Peyer's patch (tissue), 4 donors: ENCODE results near the gene CDK5RAP1. TPM values are rescaled to one million over a fixed set of nuclear protein-coding genes. Genes with fewer than 3 reads are reported as not detected.

ENCODE experiments used
- DNase-seq, 3 donors: peaks; one replicate each; pipeline ENCODE4 v3.0.0-alpha.2; 2017 to 2019
- H3K27ac ChIP-seq, 4 donors: fragments of 200-600 bp; sonication (generic); one replicate each; pipeline ENCODE4 v1.5.1; 2016 to 2019
- H3K27me3 ChIP-seq, 2 donors: fragments of 200-600 bp; sonication (generic); one replicate each; pipeline ENCODE4 v1.5.1; 2019
- H3K36me3 ChIP-seq, 3 donors: fragments of 200-600 bp; sonication (generic); one replicate each; pipeline ENCODE4 v1.5.1; 2016 to 2019
- H3K4me1 ChIP-seq, 4 donors: fragments of 200-600 bp; sonication (generic); one replicate each; pipeline ENCODE4 v1.5.1; 2016 to 2019
- H3K4me3 ChIP-seq, 4 donors: fragments of 200-600 bp; sonication (generic); 1 replicate in 3 of 4; 2 replicates in 1 of 4; pipeline ENCODE4 v1.5.1; 2016 to 2019; ENCODE audit warnings: mild to moderate bottlenecking in 1 of 4
- H3K9me3 ChIP-seq, 4 donors: fragments of 200-600 bp; sonication (generic); one replicate each; pipeline ENCODE4 v1.5.1; 2016 to 2019; ENCODE audit warnings: mild to moderate bottlenecking in 1 of 4
- CTCF ChIP-seq, 6 experiments: fragments of 450-650 bp in 4 of 6; fragments of 200-600 bp in 2 of 6; sonication (generic) in 1 of 6; IDR thresholded peaks; one replicate each; pipeline ENCODE4 v1.5.1; 2017 to 2019; ENCODE audit warnings: antibody characterized with exemption in 6 of 6, mild to moderate bottlenecking in 3 of 6, moderate library complexity in 1 of 6
- POLR2A ChIP-seq, 2 donors: fragments of 450-650 bp; IDR thresholded peaks; one replicate each; pipeline ENCODE4 v1.5.1; 2017; ENCODE audit warnings: antibody characterized with exemption in 2 of 2, mild to moderate bottlenecking in 2 of 2, moderate library complexity in 2 of 2
- total RNA-seq, 4 donors: library from RNA; depleted of rRNA; stranded (reverse); fragments of >200 nt; gene quantifications; one replicate each; pipeline ENCODE4 v1.1.0, GENCODE V29; 2016

CDK5RAP1 gene
- total RNA-seq, 4 donors from 2014 or later, result 23.5 to 47.0 (median 30.9) TPM

GRCh38 chr20:33352258-33353012 is 48.9 kb downstream of the CDK5RAP1 start:
- no peaks in the 10 kb centered on the region for H3K27me3 ChIP-seq
- no peaks in the 10 kb centered on the region for H3K9me3 ChIP-seq
- no peaks in the 10 kb centered on the region for H3K4me1 ChIP-seq
- no peak overlapping the region for H3K4me3 ChIP-seq
- H3K27ac ChIP-seq, result no peak overlapping the region
- TF ChIP-seq POLR2A (IDR thresholded peaks at IDR 0.05) (no peak), CTCF (IDR thresholded peaks at IDR 0.05) (no peak)
- peaks cover 0 to 4% (median 0%) of the 10 kb centered on the region in 3 donors for H3K36me3 ChIP-seq
- DNase-seq, result peak in 1 of 3 donors; percentile 24

- Histone ChIP-seq H3K27ac (no peak overlapping the region), H3K36me3 (peaks cover 0 to 4% (median 0%) of the 10 kb centered on the region in 3 donors), H3K9me3 (no peaks in the 10 kb centered on the region), H3K27me3 (no peaks in the 10 kb centered on the region), H3K4me3 (no peak overlapping the region), H3K4me1 (no peaks in the 10 kb centered on the region)
- no peak for TF ChIP-seq CTCF (IDR thresholded peaks at IDR 0.05)
- TF ChIP-seq POLR2A (IDR thresholded peaks at IDR 0.05), result no peak
- DNase-seq, result peak in 1 of 3 donors; percentile 30
These were observed 49.6 kb downstream of the CDK5RAP1 start for GRCh38 chr20:33351696-33352095.

- Histone ChIP-seq H3K27ac (no peak overlapping the region), H3K36me3 (no peaks in the 10 kb centered on the region), H3K4me1 (no peaks in the 10 kb centered on the region), H3K9me3 (no peaks in the 10 kb centered on the region), H3K4me3 (no peak overlapping the region), H3K27me3 (no peaks in the 10 kb centered on the region)
- no peak for DNase-seq
- TF ChIP-seq CTCF (IDR thresholded peaks at IDR 0.05), result no peak
- TF ChIP-seq POLR2A (IDR thresholded peaks at IDR 0.05), result no peak
These were observed 51.8 kb downstream of the CDK5RAP1 start for GRCh38 chr20:33349493-33349892.

GRCh38 chr20:33348136-33348937 is 53.0 kb downstream of the CDK5RAP1 start:
- Histone ChIP-seq H3K27me3 (no peaks in the 10 kb centered on the region), H3K36me3 (no peaks in the 10 kb centered on the region), H3K4me3 (no peak overlapping the region), H3K4me1 (no peaks in the 10 kb centered on the region), H3K27ac (no peak overlapping the region), H3K9me3 (no peaks in the 10 kb centered on the region)
- peak in 1 of 3 donors; percentile 19 for DNase-seq
- TF ChIP-seq CTCF (IDR thresholded peaks at IDR 0.05), result no peak
- no peak for TF ChIP-seq POLR2A (IDR thresholded peaks at IDR 0.05)

GRCh38 chr20:33345342-33345741 is 56.0 kb downstream of the CDK5RAP1 start:
- no peak for DNase-seq
- no peaks in the 10 kb centered on the region for H3K27me3 ChIP-seq
- no peak overlapping the region for H3K27ac ChIP-seq
- no peaks in the 10 kb centered on the region for H3K4me1 ChIP-seq
- no peaks in the 10 kb centered on the region for H3K36me3 ChIP-seq
- H3K9me3 ChIP-seq, result no peaks in the 10 kb centered on the region
- no peak overlapping the region for H3K4me3 ChIP-seq
- TF ChIP-seq POLR2A (IDR thresholded peaks at IDR 0.05) (no peak), CTCF (IDR thresholded peaks at IDR 0.05) (no peak)
